ENCODE data around the gene DYNLT2B. TPM values are rescaled to one million over a fixed set of nuclear protein-coding genes. Genes with fewer than 3 reads are reported as not detected.

Gene DYNLT2B
- total and polyA plus RNA-seq, 2 donors (not counting 3 experiments of a cell fraction or from before 2014, with no cell fraction given) = 9.2 to 13.9 TPM

GRCh38 chr3:196357905-196358304 is 39.9 kb upstream of the DYNLT2B start:
- CTCF ChIA-PET = interaction anchor here (1.6 kb wide), 1 partner anchor 104 kb away, joined by 3 read pairs; no protein-coding TSS in a partner anchor
- Histone ChIP-seq H3K9me1 (replicated peaks; ENCODE audit: control insufficient read depth, extremely low read depth, insufficient read depth, low read length) (no peaks in the 10 kb centered on the region), H3K4me1 (ENCODE audit: control insufficient read depth, extremely low read depth, insufficient read depth, low read length) (no peaks in the 10 kb centered on the region), H3K9ac (replicated peaks; ENCODE audit: extremely low read depth, insufficient read depth, low read length) (no peak overlapping the region), H3K27me3 (ENCODE audit: control insufficient read depth in 2 of 2, insufficient read depth in 2 of 2, low read length in 2 of 2) (no peaks in the 10 kb centered on the region), H3K36me3 (ENCODE audit: control insufficient read depth in 2 of 2, extremely low read depth in 1 of 2, insufficient read depth in 2 of 2, low read length in 2 of 2) (peaks cover 12 to 14% of the 10 kb centered on the region in 2 experiments), H3K4me3 (replicated peaks in 1 of 3; ENCODE audit: insufficient read depth in 1 of 3, low read depth in 1 of 3, low read length in 3 of 3) (no peak overlapping the region), H3K27ac (ENCODE audit: insufficient read depth, low read depth, low read length) (no peak overlapping the region), H4K20me1 (replicated peaks; ENCODE audit: control insufficient read depth, extremely low read depth, insufficient read depth, low read length) (no peaks in the 10 kb centered on the region), H3K79me2 (ENCODE audit: control insufficient read depth, insufficient read depth, low read length) (no peaks in the 10 kb centered on the region), H2AFZ (ENCODE audit: low read depth, low read length) (no peak overlapping the region), H3K9me3 (replicated peaks; ENCODE audit: control insufficient read depth, insufficient read depth, low read length) (no peaks in the 10 kb centered on the region), H3K4me2 (ENCODE audit: insufficient read depth, low read length) (no peak overlapping the region)
- FAIRE-seq (no peak), DNase-seq (ENCODE audit: low read depth, low spot score) (no peak)
- TF ChIP-seq CTCF (IDR thresholded peaks at IDR 0.05; ENCODE audit: extremely low read depth in 1 of 2, insufficient read depth in 1 of 2, low read depth in 1 of 2, low read length in 2 of 2) (no peak), EZH2 (IDR thresholded peaks at IDR 0.05; ENCODE audit: borderline replicate concordance, low read depth, low read length, severe bottlenecking) (no peak), POLR2A (IDR thresholded peaks at IDR 0.05; ENCODE audit: low read depth, low read length) (no peak), JUN (IDR thresholded peaks at IDR 0.05; ENCODE audit: borderline replicate concordance, insufficient read depth, insufficient read length, low read depth) (no peak), FOS (IDR thresholded peaks at IDR 0.05; ENCODE audit: borderline replicate concordance, insufficient read depth, low read length) (no peak), MAX (IDR thresholded peaks at IDR 0.05; ENCODE audit: insufficient read depth, insufficient read length) (no peak), GATA2 (IDR thresholded peaks at IDR 0.05; ENCODE audit: insufficient read depth, insufficient read length, low read depth, low read length) (no peak), MYC (IDR thresholded peaks at IDR 0.05; ENCODE audit: low read depth, low read length) (no peak), POLR2AphosphoS5 (IDR thresholded peaks at IDR 0.05; ENCODE audit: insufficient read depth, low read depth, low read length) (no peak)
- intact Hi-C loops (cut with micrococcal nuclease) = no loop called here
- dilution Hi-C loops (cut with MboI; ENCODE audit: extremely low pct_ligation_motif_present, low sequenced_read_pairs) = no loop called here
- BruUV-seq (replicated peaks) = no TSS peak
- POLR2A ChIA-PET = no interaction called here
